ENCODE results near the gene FXR1. TPM values are rescaled to one million over a fixed set of nuclear protein-coding genes. Genes with fewer than 3 reads are reported as not detected.
A peak's percentile ranks its signal among the peaks of the same experiment; 100 is the strongest.

FXR1 gene
- total RNA-seq, 2 donors from 2014 or later, result 196 to 203 TPM

GRCh38 chr3:180911876-180912303, 580 bp upstream of the FXR1 start:
- H3K36me3 Mint-ChIP-seq (ENCODE audit: insufficient read depth in 2 of 2), result peaks cover 0 to 13% of the 10 kb centered on the region in 2 donors
- no peaks in the 10 kb centered on the region for H3K27me3 Mint-ChIP-seq (ENCODE audit: low read depth)
- H3K4me3 Mint-ChIP-seq, result peak overlapping the region; percentile 93 to 98
- DNase-seq (no peak), ATAC-seq (replicated peaks in 1 of 2) (peak; percentile 0 to 6)
- peaks cover 59% of the 10 kb centered on the region for H3K4me1 Mint-ChIP-seq (ENCODE audit: low read depth)
- H3K9me3 Mint-ChIP-seq, result no peaks in the 10 kb centered on the region
- H3K27ac Mint-ChIP-seq, result peak overlapping the region; percentile 99

GRCh38 chr3:180913581-180914404, 1.3 kb downstream of the FXR1 start:
- peak overlapping the region; percentile 93 to 98 for H3K4me3 Mint-ChIP-seq
- H3K36me3 Mint-ChIP-seq (ENCODE audit: insufficient read depth in 2 of 2), result peaks cover 0 to 14% of the 10 kb centered on the region in 2 donors
- DNase-seq, result no peak
- peaks cover 73% of the 10 kb centered on the region for H3K4me1 Mint-ChIP-seq (ENCODE audit: low read depth)
- H3K27me3 Mint-ChIP-seq (ENCODE audit: low read depth), result no peaks in the 10 kb centered on the region
- no peak for ATAC-seq (replicated peaks in 1 of 2)
- H3K27ac Mint-ChIP-seq, result peak overlapping the region; percentile 99
- H3K9me3 Mint-ChIP-seq, result no peaks in the 10 kb centered on the region

GRCh38 chr3:180918542-180918941, 6.1 kb downstream of the FXR1 start:
- H3K27me3 Mint-ChIP-seq (ENCODE audit: low read depth), result no peaks in the 10 kb centered on the region
- no peak overlapping the region for H3K27ac Mint-ChIP-seq
- peaks cover 76% of the 10 kb centered on the region for H3K4me1 Mint-ChIP-seq (ENCODE audit: low read depth)
- peaks cover 0 to 10% of the 10 kb centered on the region in 2 donors for H3K36me3 Mint-ChIP-seq (ENCODE audit: insufficient read depth in 2 of 2)
- ATAC-seq (replicated peaks in 1 of 2) (no peak), DNase-seq (no peak)
- no peaks in the 10 kb centered on the region for H3K9me3 Mint-ChIP-seq
- no peak overlapping the region for H3K4me3 Mint-ChIP-seq

GRCh38 chr3:180922242-180922641, 9.8 kb downstream of the FXR1 start:
- no peak for ATAC-seq (replicated peaks in 1 of 2)

GRCh38 chr3:180923561-180923960, 11.1 kb downstream of the FXR1 start:
- Mint-ChIP-seq H3K4me1 (ENCODE audit: low read depth) (peaks cover 74% of the 10 kb centered on the region), H3K4me3 (no peak overlapping the region), H3K27ac (no peak overlapping the region), H3K27me3 (ENCODE audit: low read depth) (no peaks in the 10 kb centered on the region), H3K9me3 (no peaks in the 10 kb centered on the region), H3K36me3 (ENCODE audit: insufficient read depth in 2 of 2) (peaks cover 0 to 5% of the 10 kb centered on the region in 2 donors)
- ATAC-seq (replicated peaks in 1 of 2) (no peak), DNase-seq (no peak)

More at GRCh38 chr3:180922242-180922641, 9.8 kb downstream of the FXR1 start:
- H3K4me3 Mint-ChIP-seq, result no peak overlapping the region
- H3K27me3 Mint-ChIP-seq (ENCODE audit: low read depth), result no peaks in the 10 kb centered on the region
- no peak for DNase-seq
- H3K9me3 Mint-ChIP-seq, result no peaks in the 10 kb centered on the region
- H3K4me1 Mint-ChIP-seq (ENCODE audit: low read depth), result peaks cover 76% of the 10 kb centered on the region
- peak overlapping the region; percentile 68 for H3K27ac Mint-ChIP-seq
- peaks cover 0 to 2% of the 10 kb centered on the region in 2 donors for H3K36me3 Mint-ChIP-seq (ENCODE audit: insufficient read depth in 2 of 2)

GRCh38 chr3:180926526-180926925, 14.1 kb downstream of the FXR1 start:
- peaks cover 86% of the 10 kb centered on the region for H3K4me1 Mint-ChIP-seq (ENCODE audit: low read depth)
- peak overlapping the region; percentile 88 for H3K27ac Mint-ChIP-seq
- H3K9me3 Mint-ChIP-seq, result no peaks in the 10 kb centered on the region
- H3K27me3 Mint-ChIP-seq (ENCODE audit: low read depth), result no peaks in the 10 kb centered on the region
- ATAC-seq (replicated peaks in 1 of 2) (no peak), DNase-seq (no peak)
- no peak overlapping the region for H3K4me3 Mint-ChIP-seq
- peaks cover 0 to 14% of the 10 kb centered on the region in 2 donors for H3K36me3 Mint-ChIP-seq (ENCODE audit: insufficient read depth in 2 of 2)

- no peak for DNase-seq
- H3K4me3 Mint-ChIP-seq, result no peak overlapping the region
- no peak for ATAC-seq (replicated peaks in 1 of 2)
- H3K27me3 Mint-ChIP-seq (ENCODE audit: low read depth), result no peaks in the 10 kb centered on the region
- no peaks in the 10 kb centered on the region for H3K9me3 Mint-ChIP-seq
- H3K36me3 Mint-ChIP-seq (ENCODE audit: insufficient read depth in 2 of 2), result peaks cover 0 to 14% of the 10 kb centered on the region in 2 donors
- peaks cover 63% of the 10 kb centered on the region for H3K4me1 Mint-ChIP-seq (ENCODE audit: low read depth)
- peak overlapping the region; percentile 73 for H3K27ac Mint-ChIP-seq
These were observed 16.9 kb downstream of the FXR1 start for GRCh38 chr3:180929376-180929775.

GRCh38 chr3:180930526-180930925, 18.1 kb downstream of the FXR1 start:
- Mint-ChIP-seq H3K4me3 (peak overlapping the region in 1 of 2 donors; percentile 6), H3K4me1 (ENCODE audit: low read depth) (peaks cover 57% of the 10 kb centered on the region)

GRCh38 chr3:180932819-180933218, 20.3 kb downstream of the FXR1 start:
- peaks cover 2 to 22% of the 10 kb centered on the region in 2 donors for H3K36me3 Mint-ChIP-seq (ENCODE audit: insufficient read depth in 2 of 2)
- no peak for ATAC-seq (replicated peaks in 1 of 2)
- H3K4me1 Mint-ChIP-seq (ENCODE audit: low read depth), result peaks cover 36% of the 10 kb centered on the region
- H3K9me3 Mint-ChIP-seq, result no peaks in the 10 kb centered on the region
- no peak for DNase-seq
- H3K4me3 Mint-ChIP-seq, result no peak overlapping the region
- H3K27me3 Mint-ChIP-seq (ENCODE audit: low read depth), result no peaks in the 10 kb centered on the region
- H3K27ac Mint-ChIP-seq, result peak overlapping the region; percentile 75

More at GRCh38 chr3:180930526-180930925, 18.1 kb downstream of the FXR1 start:
- Mint-ChIP-seq H3K27me3 (ENCODE audit: low read depth) (no peaks in the 10 kb centered on the region), H3K9me3 (no peaks in the 10 kb centered on the region), H3K36me3 (ENCODE audit: insufficient read depth in 2 of 2) (peaks cover 0 to 16% of the 10 kb centered on the region in 2 donors), H3K27ac (peak overlapping the region; percentile 88)
- no peak for DNase-seq
- no peak for ATAC-seq (replicated peaks in 1 of 2)

- DNase-seq (no peak), ATAC-seq (replicated peaks in 1 of 2) (no peak)
- Mint-ChIP-seq H3K9me3 (no peaks in the 10 kb centered on the region), H3K36me3 (ENCODE audit: insufficient read depth in 2 of 2) (peaks cover 3 to 20% of the 10 kb centered on the region in 2 donors), H3K4me1 (ENCODE audit: low read depth) (peaks cover 22% of the 10 kb centered on the region), H3K4me3 (no peak overlapping the region), H3K27me3 (ENCODE audit: low read depth) (no peaks in the 10 kb centered on the region), H3K27ac (no peak overlapping the region)
These were observed 22.2 kb downstream of the FXR1 start for GRCh38 chr3:180934638-180935037.

- Mint-ChIP-seq H3K36me3 (ENCODE audit: insufficient read depth in 2 of 2) (peaks cover 6 to 27% of the 10 kb centered on the region in 2 donors), H3K27ac (no peak overlapping the region), H3K9me3 (no peaks in the 10 kb centered on the region), H3K4me3 (no peak overlapping the region), H3K4me1 (ENCODE audit: low read depth) (no peaks in the 10 kb centered on the region), H3K27me3 (ENCODE audit: low read depth) (no peaks in the 10 kb centered on the region)
- DNase-seq, result no peak
- no peak for ATAC-seq (replicated peaks in 1 of 2)
These were observed 28.4 kb downstream of the FXR1 start for GRCh38 chr3:180940826-180941225.

- peaks cover 5 to 26% of the 10 kb centered on the region in 2 donors for H3K36me3 Mint-ChIP-seq (ENCODE audit: insufficient read depth in 2 of 2)
- H3K27me3 Mint-ChIP-seq (ENCODE audit: low read depth), result no peaks in the 10 kb centered on the region
- peaks cover 7% of the 10 kb centered on the region for H3K4me1 Mint-ChIP-seq (ENCODE audit: low read depth)
- no peaks in the 10 kb centered on the region for H3K9me3 Mint-ChIP-seq
- no peak overlapping the region for H3K4me3 Mint-ChIP-seq
- DNase-seq (no peak), ATAC-seq (replicated peaks in 1 of 2) (no peak)
- H3K27ac Mint-ChIP-seq, result peak overlapping the region; percentile 66
These were observed 35.4 kb downstream of the FXR1 start for GRCh38 chr3:180947761-180948390.

GRCh38 chr3:180959691-180960090, 47.2 kb downstream of the FXR1 start:
- peaks cover 9 to 48% of the 10 kb centered on the region in 2 donors for H3K36me3 Mint-ChIP-seq (ENCODE audit: insufficient read depth in 2 of 2)
- H3K4me3 Mint-ChIP-seq, result peak overlapping the region; percentile 3 to 63
- H3K27me3 Mint-ChIP-seq (ENCODE audit: low read depth), result no peaks in the 10 kb centered on the region
- peaks cover 18% of the 10 kb centered on the region for H3K4me1 Mint-ChIP-seq (ENCODE audit: low read depth)
- peak; percentile 68 to 75 for ATAC-seq (replicated peaks in 1 of 2)
- no peaks in the 10 kb centered on the region for H3K9me3 Mint-ChIP-seq
- peak overlapping the region; percentile 94 for H3K27ac Mint-ChIP-seq
- DNase-seq, result no peak

Measured in activated T-cell treated with anti-CD3 and anti-CD28 coated beads, Interleukin-2, amount 50 U/mL, for 72 hours (primary cell).